HG03565 (cell line): ENCODE results near the gene VPS52.
"Not testable (repeated sequence)": the region's sequence is repeated elsewhere in the genome, so short reads cannot be mapped to it uniquely, and the experiment has no call there.

Source experiments
- ATAC-seq: cut with Tn5 transposase; IDR thresholded peaks from one replicate; pipeline ENCODE4 v1.9.1; 2021; ENCODE audit warnings: mild to moderate bottlenecking, moderate library complexity; ENCODE audit not compliant: unreplicated experiment

The VPS52 gene

GRCh38 chr6:33304216-33304615 lies 32.5 kb upstream of the VPS52 start:
- no peak for ATAC-seq

- ATAC-seq, result no peak
Measured at GRCh38 chr6:33301877-33302276, 30.2 kb upstream of the VPS52 start.

GRCh38 chr6:33299237-33299944 lies 27.7 kb upstream of the VPS52 start:
- ATAC-seq, result peak; percentile 77

GRCh38 chr6:33298773-33299236 lies 27.1 kb upstream of the VPS52 start, which contains the start of gene RGL2:
Gene RGL2, minus strand, starts transcription at chr6:33298942. Its CDS starts 332 bp downstream, at chr6:33298610.
- no peak for ATAC-seq

GRCh38 chr6:33297956-33298772 lies 26.5 kb upstream of the VPS52 start:
- ATAC-seq, result no peak

GRCh38 chr6:33297406-33297955 lies 25.8 kb upstream of the VPS52 start:
- no peak for ATAC-seq

- no peak for ATAC-seq
Measured at GRCh38 chr6:33296797-33297405, 25.2 kb upstream of the VPS52 start.

GRCh38 chr6:33295621-33296369 lies 24.1 kb upstream of the VPS52 start:
- no peak for ATAC-seq

GRCh38 chr6:33294086-33294823 lies 22.6 kb upstream of the VPS52 start:
- no peak for ATAC-seq

- no peak for ATAC-seq
Measured at GRCh38 chr6:33292996-33293682, 21.5 kb upstream of the VPS52 start.

- ATAC-seq, result no peak
Measured at GRCh38 chr6:33290459-33290858, 18.8 kb upstream of the VPS52 start.

GRCh38 chr6:33289784-33290315 lies 18.2 kb upstream of the VPS52 start:
- ATAC-seq, result peak; percentile 11

- ATAC-seq, result peak; percentile 70
Measured at GRCh38 chr6:33288921-33289783, 17.5 kb upstream of the VPS52 start, which contains the start of the genes PFDN6 and WDR46. Gene PFDN6, plus strand, starts transcription at chr6:33289601. Its CDS starts 256 bp downstream, at chr6:33289857. Gene WDR46, minus strand, starts transcription at chr6:33289239. Its CDS starts 69 bp downstream, at chr6:33289170.

- no peak for ATAC-seq
Measured at GRCh38 chr6:33288141-33288920, 16.7 kb upstream of the VPS52 start.

GRCh38 chr6:33286946-33287914 lies 15.6 kb upstream of the VPS52 start:
- no peak for ATAC-seq

GRCh38 chr6:33285214-33285613 lies 13.5 kb upstream of the VPS52 start:
- ATAC-seq, result not testable (repeated sequence)
